SH-SY5Y (cell line): ENCODE results near the gene AGO1.

Source experiments
- GATA2 ChIP-seq: IDR thresholded peaks from 2 replicates; pipeline ENCODE4 v1.6.1; 2011; ENCODE audit warnings: mild to moderate bottlenecking, low read depth, low read length
- GATA3 ChIP-seq: IDR thresholded peaks from 2 replicates; pipeline ENCODE4 v1.6.1; 2011; ENCODE audit warnings: low read depth, mild to moderate bottlenecking, low read length, moderate library complexity

The AGO1 gene

DNA sequence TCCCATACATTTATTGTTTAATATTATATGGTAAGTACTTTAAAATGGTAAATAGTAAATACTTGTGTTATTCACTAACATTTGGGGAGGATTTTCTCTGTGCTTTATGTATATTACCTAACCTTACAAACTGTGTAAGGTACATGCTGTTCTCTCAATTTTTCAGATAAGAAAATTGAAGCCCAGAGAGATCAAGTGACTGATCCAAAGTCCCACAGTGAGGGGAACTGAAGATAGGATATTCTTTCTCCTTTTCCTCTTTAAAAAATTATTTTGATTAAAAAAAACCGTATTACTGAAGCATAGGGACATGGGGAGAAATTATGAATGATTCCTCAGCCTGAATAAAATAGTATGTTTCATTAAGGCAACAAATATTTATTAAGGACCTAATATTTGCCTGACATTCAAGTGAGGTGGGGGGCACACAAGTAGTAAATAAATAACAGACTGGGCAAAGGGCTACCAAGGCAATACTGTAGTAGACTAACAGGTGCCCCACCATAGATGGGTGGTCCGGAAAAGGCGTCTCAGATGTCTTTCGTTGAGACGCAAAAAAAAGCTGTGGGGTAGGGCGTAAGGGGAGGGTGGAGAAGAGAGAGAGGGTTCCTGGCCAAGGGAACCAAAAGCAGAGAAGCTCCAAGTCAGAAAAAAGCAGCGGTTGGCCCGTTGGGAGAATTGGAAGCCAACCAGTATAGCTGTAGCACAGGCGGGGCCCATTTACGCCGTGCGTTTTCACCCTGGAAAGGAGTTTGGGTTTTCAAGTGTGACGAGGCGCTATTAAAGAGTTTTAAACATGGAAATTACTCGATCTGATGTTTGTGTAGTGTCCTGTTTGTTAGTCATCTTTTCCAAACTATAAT is 47.0 kb downstream of the AGO1 start:
- TF ChIP-seq GATA3, result no peak
- no peak for TF ChIP-seq GATA2

DNA sequence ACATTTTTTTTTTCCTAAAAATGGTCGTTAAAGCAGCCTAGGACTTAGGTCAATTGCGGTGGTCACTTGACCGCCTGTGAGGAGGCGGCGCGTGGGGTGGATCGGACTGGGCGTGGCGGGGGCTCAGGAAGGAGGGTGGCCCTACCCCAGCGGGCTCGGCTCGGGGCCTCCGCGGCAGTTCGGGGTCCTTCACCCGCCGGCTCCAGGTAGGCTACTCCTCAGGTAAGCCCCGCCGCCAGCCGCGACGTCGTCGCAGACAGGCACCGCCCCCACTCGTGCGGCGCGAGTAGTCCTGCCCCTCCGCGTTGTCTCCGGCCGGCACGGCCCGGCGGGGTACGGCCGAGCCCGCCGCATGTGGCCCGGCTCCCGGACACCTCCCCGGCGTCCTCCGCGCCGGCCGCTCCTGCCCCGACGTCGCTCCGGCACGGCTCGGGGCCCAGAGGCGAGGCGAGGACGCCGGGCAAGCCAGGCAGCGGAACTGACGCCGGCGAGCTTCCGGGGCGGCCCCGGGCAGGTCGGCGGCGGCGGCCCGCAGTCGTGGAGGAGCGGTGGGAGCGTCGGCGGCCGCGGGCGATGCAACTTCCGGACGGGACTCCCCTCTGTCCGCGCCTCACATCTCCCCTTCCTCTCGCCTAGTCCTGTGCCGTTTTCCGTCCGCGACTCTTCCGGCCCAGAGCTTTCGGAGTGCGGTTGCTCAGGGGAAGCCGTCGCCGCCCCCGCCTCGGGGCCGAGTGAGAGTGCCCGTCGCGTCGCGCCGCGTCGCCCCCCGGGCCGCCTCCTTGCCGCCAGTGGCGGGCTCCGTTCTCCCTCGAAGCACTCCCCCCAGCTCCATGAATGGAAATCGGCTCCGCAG is 47.8 kb downstream of the AGO1 start, which contains the start of gene AGO3:
Gene AGO3, plus strand, starts transcription at position 513 of the 853 bp plus-strand sequence. Its CDS starts 322 bp downstream, at position 835.
- TF ChIP-seq GATA3, result no peak
- no peak; the same call in 1 of the 2 replicates for TF ChIP-seq GATA2

DNA sequence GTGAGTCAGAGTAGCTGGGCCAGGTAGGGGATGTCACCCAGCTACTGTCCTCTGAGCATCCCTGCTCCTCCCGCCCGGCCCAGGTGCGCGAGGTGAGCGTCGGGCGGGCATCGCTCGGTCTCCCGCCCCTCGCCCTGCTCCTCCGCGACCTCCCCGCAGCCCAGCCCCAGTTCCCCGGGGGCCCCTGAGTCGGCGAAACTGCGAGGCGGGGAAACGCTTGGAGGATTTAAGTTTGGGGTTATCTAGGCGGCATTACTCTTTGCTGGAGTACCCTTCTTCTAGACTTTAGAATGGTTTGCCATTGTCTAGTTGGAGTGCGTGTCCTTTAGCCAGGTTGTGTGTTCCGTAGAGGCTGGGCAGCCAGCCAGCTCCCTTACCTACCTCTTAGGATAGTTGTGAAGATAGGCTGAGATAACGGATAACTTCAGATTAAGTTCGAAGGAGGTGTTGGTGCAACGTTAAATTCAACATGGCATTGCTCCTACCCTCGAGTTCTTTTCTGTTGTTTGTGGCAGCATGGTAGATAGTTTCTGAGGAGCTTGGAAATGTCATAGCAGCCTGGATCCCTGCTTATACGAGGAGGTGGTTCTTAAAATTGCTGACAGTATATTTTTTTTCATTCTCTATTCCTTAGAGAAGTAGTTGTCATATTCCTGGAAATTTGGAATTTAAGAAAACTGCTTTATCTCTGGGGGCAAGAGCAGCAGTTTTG is 48.6 kb downstream of the AGO1 start:
- TF ChIP-seq GATA2 (no peak), GATA3 (no peak)

DNA sequence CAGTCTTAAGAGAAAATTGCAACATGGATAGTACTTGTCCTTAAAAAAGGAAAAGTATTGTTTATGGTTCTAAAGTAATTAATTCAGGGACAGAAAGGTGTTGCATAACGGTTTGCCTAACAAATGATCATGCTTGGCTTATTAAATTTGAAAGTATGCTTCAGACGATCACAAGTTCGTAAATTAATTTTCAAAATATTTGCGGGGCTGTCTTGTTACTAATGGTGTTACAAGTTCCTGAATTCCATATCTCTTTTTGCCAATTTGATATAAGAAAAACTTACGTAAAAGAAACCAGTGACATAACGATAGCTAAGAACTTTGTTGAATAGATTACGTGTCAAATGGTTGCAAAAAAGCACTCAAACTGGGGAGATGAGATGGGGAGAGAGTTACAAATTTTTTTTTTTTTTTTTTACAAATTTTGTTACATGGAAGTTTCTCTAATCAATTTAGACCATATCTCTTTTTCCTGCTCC is 49.2 kb downstream of the AGO1 start:
- TF ChIP-seq GATA2 (no peak), GATA3 (no peak)

DNA sequence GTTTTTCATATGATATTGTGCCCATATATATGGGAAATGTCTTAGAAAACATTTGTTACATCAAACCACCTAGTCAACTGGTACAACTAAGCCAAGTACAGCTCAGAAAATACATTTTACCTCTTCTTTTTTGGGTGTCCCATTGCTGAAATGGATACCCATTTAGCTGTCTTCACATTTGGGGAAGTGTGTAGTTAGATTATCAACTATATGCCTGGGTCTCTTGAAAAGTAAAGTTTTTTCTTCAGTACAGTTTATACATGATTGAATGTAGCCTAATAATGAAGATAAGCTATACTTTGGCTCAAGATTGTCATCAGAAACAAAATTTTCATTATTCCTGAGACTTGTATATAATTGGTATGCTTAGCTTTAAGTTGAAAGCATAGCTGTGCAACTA is 49.9 kb downstream of the AGO1 start:
- no peak for TF ChIP-seq GATA2
- no peak for TF ChIP-seq GATA3

DNA sequence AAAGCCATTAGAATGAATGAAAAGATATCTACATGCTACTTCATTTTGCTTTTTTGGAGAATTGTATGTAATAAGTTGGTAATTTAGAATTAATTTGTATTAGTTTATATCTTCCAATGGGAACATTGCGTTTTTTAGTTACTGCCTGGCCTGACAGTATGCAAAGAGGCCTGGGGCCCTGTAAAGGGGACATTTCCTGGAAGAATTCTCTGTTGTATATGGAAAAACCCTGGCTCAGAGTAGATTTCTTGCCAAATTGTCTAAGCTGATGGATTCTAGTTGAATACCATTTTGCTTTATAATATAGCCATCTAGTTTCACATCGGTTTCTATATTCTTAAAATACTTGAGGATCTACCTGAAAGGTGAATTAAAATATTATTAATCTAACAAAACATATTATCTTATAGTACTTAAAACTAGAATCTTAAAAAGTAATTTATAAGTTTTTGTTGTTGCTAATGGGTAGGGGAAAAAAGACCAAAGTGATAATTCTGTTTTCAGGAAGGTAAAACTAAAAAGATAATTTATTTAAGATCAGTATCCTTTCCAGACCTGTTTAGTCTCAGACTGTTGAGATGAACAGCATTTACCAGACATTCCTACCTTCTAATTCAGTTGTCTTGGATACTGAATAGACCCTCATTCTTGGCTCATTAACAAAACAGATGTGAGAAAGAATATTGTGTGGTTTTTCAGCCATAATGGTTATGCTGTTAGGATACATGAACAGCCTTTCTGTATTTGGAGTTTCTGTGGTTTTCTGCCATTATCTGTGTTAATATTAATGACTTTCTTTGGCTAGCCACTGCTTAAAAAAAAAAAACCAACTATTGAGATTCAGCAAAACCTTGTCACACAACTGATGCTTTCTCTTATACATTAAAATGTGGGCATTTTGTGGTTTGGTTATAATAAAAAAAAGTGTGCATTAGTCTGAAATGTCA is 52.7 kb downstream of the AGO1 start:
- TF ChIP-seq GATA3, result no peak
- no peak for TF ChIP-seq GATA2

DNA sequence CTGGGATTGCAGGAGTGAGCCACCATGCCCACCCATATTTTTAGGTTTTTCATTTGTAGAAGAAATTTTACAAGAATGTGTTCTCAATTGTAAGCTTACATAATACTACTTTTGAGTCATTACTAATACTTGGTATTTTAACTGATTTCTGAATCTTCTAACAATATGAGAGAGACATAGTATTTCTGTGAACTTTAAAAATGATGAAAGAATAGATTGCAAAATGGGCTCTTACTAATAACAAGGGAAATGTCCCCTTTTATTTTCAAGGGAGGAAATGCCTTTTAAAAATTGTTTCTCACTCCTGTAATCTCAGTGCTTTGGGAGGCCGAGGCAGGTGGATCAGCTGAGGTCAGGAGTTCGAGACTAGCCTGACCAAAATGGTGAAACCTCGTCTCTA is 53.8 kb downstream of the AGO1 start:
- no peak for TF ChIP-seq GATA3
- no peak for TF ChIP-seq GATA2

DNA sequence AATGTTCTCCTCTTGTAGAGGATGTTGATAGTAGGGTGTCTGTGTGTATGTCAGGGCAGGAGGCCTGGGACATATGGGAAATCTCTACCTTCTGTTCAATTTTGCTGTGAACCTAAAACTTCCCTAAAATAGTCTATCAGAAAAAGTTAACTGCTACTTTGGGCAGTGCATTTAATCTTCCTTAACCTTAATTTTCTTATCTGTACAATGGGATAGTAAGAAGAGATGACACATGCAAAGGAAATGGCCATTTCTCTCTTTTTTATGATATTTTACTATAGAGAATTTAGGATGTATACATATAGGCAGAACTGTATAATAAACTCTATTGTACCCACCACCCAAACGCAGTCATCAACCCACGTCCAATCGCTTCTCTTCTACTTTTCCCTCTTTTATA is 56.5 kb downstream of the AGO1 start:
- TF ChIP-seq GATA2 (no peak), GATA3 (no peak)

DNA sequence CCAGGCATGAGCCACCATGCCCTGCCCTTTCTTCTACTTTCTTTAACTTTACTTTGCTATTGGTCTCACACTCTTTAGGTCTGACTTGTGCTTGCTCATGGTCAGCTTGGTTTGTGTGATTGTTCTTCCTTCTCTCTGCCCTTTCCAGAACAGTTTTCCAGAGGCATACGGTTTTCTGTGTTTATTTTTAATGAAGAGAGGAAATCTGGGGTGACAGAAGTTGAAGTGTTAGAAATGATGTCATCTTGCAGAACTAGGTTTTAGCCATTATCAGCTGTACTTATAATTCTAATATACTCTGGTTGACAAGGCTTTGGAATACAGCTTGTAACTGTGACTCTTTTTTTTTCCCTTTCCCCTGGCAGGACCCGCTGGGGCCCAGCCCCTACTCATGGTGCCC is 62.3 kb downstream of the AGO1 start:
- no peak for TF ChIP-seq GATA3

DNA sequence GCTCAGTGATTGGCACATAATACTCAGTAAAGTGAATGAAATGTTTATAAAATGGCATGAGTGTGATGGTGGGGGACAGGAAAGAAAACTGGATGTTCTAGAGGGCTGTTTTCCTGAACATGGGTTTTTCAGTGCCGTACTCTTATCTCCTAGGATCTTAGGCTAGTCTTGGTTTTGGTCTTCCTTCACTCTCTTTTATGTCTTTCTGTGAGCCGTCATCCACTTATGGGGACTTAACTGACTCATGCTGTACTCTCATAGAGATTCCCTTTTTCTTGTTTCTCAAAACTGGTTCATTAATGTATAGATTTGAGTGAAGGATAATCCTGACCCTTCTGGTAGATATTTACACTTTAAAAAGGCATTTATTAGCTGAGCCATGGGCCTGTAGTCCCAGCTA is 64.5 kb downstream of the AGO1 start:
- TF ChIP-seq GATA3 (no peak), GATA2 (no peak)

DNA sequence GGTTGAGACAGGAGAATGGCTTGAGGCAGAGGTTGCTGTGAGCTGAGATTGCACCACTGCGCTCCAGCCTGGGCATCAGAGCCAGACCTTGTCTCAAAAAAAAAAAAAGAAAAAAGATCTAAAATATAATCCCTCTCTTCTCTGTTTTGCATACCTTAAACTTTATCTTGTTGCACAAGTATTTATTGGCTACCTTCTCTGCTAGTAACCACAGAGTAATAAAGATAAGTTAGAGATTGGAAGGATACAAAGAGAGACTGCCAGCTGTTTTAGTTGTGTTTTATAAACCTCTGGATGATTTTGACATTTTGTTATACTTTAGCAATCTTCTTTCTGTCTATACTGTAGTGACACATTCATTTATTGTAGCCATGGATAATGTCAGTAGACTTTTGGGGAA is 75.5 kb downstream of the AGO1 start:
- TF ChIP-seq GATA2, result no peak
- no peak for TF ChIP-seq GATA3

DNA sequence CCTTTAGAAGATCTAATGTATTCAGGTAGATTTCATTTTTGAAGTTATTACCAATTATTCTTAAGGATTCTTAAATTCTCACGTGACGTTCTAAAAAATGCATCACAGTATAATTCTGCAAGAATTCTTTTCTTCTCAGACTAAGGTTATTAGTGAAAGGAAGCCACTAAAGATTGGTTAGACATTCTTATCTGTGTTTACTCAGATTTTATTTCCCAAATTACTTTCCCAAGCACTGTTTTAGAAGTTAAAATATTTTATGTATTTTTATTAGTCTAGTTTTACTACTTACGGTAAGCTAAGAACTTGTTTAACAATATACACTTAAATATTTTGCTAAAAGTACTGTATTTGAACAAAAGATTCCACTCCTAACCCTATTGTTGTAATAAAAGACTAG is 76.3 kb downstream of the AGO1 start:
- TF ChIP-seq GATA3, result no peak

DNA sequence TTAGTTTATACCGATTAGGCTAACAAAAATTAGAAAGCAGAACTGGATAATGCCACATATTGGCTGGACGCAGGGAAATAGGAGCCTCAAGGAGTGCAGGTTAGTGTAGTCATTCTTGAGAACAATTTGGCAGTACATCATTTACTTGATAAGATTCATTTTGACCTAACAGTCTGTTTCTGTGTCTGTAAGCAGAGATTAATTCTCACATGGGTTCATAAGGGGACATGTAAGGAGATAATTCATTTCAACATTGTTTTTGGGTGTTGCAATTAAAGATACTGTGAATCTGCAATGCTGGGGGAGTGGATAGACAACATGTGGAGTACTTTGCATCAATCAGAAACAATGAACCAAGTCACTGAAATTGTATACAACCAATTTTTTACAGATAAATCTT is 79.9 kb downstream of the AGO1 start:
- TF ChIP-seq GATA3 (no peak), GATA2 (no peak)
